Measurements from ENCODE around the gene GLT1D1. TPM values are rescaled to one million over a fixed set of nuclear protein-coding genes. Genes with fewer than 3 reads are reported as not detected.

GLT1D1 gene
- total and polyA plus RNA-seq, 2 of the 8 experiments (the other 6 are each of a cell fraction or from before 2014, with no cell fraction given): 1.5 to 3.6 TPM

GRCh38 chr12:129005829-129006228 lies 152.6 kb downstream of the GLT1D1 start (continued):
- no peak for TF ChIP-seq CHD7 (IDR thresholded peaks at IDR 0.05; ENCODE audit: insufficient replicate concordance, low read length)
- TF ChIP-seq PHF8 (conservative IDR thresholded peaks at IDR 0.05; ENCODE audit: low read depth, low read length): no peak
- no peak for TF ChIP-seq JUN (IDR thresholded peaks at IDR 0.05; ENCODE audit: low read depth, low read length)
- no peak for TF ChIP-seq HDAC2 (IDR thresholded peaks at IDR 0.05; ENCODE audit: borderline replicate concordance in 1 of 2, low read depth in 2 of 2, low read length in 2 of 2)
- TF ChIP-seq POLR2A (IDR thresholded peaks at IDR 0.05; ENCODE audit: control extremely low read depth in 1 of 2, low read depth in 2 of 2, low read length in 2 of 2): no peak
- TF ChIP-seq ZNF274 (IDR thresholded peaks at IDR 0.05; ENCODE audit: borderline replicate concordance, extremely low read depth, low read length): no peak
- TF ChIP-seq EZH2 (IDR thresholded peaks at IDR 0.05; ENCODE audit: low read depth, low read length, severe bottlenecking): no peak
- no peak for TF ChIP-seq SRF (IDR thresholded peaks at IDR 0.05; ENCODE audit: low read depth, low read length)
- TF ChIP-seq SP1 (IDR thresholded peaks at IDR 0.05; ENCODE audit: low read depth, low read length): no peak

Measured in H1 (cell line).